SK-N-SH treated with all-trans-retinoic acid at 6 μM for 48 hours (cell line): ENCODE results near the gene UBE2Q1.

ENCODE experiments used
- BACH2 ChIP-seq: fragments of 250-450 bp; sonication (Bioruptor Pico); IDR thresholded peaks from 2 replicates; pipeline ENCODE4 v1.9.0; 2021; ENCODE audit warnings: mild to moderate bottlenecking, borderline replicate concordance
- OSR1 ChIP-seq: fragments of 250-450 bp; sonication (Bioruptor Pico); IDR thresholded peaks from 2 replicates; pipeline ENCODE4 v1.8.0; 2022; ENCODE audit warnings: moderate library complexity, mild to moderate bottlenecking, inconsistent platforms
- PATZ1 ChIP-seq: fragments of 250-450 bp; sonication (Bioruptor Pico); IDR thresholded peaks from 2 replicates; pipeline ENCODE4 v1.8.0; 2020; ENCODE audit warnings: mild to moderate bottlenecking, moderate library complexity, borderline replicate concordance
- RARB ChIP-seq: fragments of 250-450 bp; sonication (Bioruptor Pico); IDR thresholded peaks from 2 replicates; pipeline ENCODE4 v1.8.0; 2021; ENCODE audit warnings: mild to moderate bottlenecking, moderate library complexity
- SNAI2 ChIP-seq: fragments of 250-450 bp; sonication (Bioruptor Pico); IDR thresholded peaks from 2 replicates; pipeline ENCODE4 v1.5.0; 2020; ENCODE audit warnings: mild to moderate bottlenecking, moderate library complexity
- TCF4 ChIP-seq: fragments of 250-450 bp; sonication (Bioruptor Pico); IDR thresholded peaks from 2 replicates; pipeline ENCODE4 v1.8.0; 2021; ENCODE audit warnings: mild to moderate bottlenecking, moderate library complexity, borderline replicate concordance
- ZNF70 ChIP-seq: fragments of 450-650 bp; formaldehyde crosslinking; IDR thresholded peaks from 2 replicates; pipeline ENCODE4 v1.5.0; 2020; ENCODE audit warnings: mild to moderate bottlenecking, moderate library complexity
- TF ChIP-seq, protein P1 (sequence below): fragments of 250-450 bp; sonication (Bioruptor Pico); IDR thresholded peaks from 2 replicates; pipeline ENCODE4 v1.5.1; 2020; ENCODE audit warnings: low read depth, mild to moderate bottlenecking, moderate library complexity

DNA sequence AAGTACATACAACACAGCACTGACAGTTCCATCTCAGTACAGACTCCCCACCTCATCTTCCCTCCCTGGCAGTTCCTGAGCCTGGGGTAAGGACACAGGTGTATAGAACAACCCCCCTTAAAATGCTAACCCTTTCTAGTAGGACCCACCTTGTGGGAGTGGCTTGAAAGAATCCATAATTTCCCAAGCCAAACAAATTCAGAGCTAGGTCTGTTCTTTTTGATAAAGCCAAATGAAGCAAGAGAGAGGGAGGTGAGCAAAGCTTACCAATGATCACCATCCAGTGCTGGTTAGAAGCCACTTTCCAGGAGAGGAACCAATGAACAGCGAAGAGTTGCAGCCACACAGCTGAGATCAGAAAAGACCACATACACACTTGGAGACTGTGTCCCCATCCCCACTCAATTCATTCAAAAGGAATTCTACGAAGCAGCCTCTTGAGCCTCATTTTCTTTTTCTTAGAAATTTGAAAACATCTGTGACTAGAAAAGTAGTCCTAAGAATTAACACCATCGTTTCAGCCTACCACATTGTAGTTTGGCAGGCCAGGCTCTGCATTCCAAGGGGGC lies 9.2 kb downstream of the UBE2Q1 start:
- TF ChIP-seq TCF4 (CRISPR knock-in tag) (no peak), RARB (CRISPR knock-in tag) (no peak), ZNF70 (CRISPR knock-in tag) (no peak), SNAI2 (CRISPR knock-in tag) (no peak), PATZ1 (CRISPR knock-in tag) (no peak), BACH2 (CRISPR knock-in tag) (no peak), OSR1 (CRISPR knock-in tag) (no peak)
- TF ChIP-seq, protein P1, sequence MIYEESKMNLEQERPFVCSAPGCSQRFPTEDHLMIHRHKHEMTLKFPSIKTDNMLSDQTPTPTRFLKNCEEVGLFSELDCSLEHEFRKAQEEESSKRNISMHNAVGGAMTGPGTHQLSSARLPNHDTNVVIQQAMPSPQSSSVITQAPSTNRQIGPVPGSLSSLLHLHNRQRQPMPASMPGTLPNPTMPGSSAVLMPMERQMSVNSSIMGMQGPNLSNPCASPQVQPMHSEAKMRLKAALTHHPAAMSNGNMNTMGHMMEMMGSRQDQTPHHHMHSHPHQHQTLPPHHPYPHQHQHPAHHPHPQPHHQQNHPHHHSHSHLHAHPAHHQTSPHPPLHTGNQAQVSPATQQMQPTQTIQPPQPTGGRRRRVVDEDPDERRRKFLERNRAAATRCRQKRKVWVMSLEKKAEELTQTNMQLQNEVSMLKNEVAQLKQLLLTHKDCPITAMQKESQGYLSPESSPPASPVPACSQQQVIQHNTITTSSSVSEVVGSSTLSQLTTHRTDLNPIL (CRISPR knock-in tag), result no peak
